Measurements from ENCODE around the gene KIAA1755.
"Not testable (repeated sequence)": the region's sequence is repeated elsewhere in the genome, so short reads cannot be mapped to it uniquely, and the experiment has no call there.

The KIAA1755 gene

GRCh38 chr20:38250609-38251008 lies 9.9 kb downstream of the KIAA1755 start:
- no peak for DNase-seq (ENCODE audit: low read depth)
- TF ChIP-seq, protein P1, sequence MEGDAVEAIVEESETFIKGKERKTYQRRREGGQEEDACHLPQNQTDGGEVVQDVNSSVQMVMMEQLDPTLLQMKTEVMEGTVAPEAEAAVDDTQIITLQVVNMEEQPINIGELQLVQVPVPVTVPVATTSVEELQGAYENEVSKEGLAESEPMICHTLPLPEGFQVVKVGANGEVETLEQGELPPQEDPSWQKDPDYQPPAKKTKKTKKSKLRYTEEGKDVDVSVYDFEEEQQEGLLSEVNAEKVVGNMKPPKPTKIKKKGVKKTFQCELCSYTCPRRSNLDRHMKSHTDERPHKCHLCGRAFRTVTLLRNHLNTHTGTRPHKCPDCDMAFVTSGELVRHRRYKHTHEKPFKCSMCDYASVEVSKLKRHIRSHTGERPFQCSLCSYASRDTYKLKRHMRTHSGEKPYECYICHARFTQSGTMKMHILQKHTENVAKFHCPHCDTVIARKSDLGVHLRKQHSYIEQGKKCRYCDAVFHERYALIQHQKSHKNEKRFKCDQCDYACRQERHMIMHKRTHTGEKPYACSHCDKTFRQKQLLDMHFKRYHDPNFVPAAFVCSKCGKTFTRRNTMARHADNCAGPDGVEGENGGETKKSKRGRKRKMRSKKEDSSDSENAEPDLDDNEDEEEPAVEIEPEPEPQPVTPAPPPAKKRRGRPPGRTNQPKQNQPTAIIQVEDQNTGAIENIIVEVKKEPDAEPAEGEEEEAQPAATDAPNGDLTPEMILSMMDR (IDR thresholded peaks at IDR 0.05; ENCODE audit: low read depth, low read length, missing control alignments) = no peak
- in situ Hi-C loops (cut with HindIII; ENCODE audit: low sequenced_read_pairs) = no loop called here
- no peak overlapping the region for H3K4me3 ChIP-seq (ENCODE audit: low read depth, low read length)

- in situ Hi-C loops (cut with HindIII; ENCODE audit: low sequenced_read_pairs) = no loop called here
- TF ChIP-seq, protein P1 (IDR thresholded peaks at IDR 0.05; ENCODE audit: low read depth, low read length, missing control alignments) = no peak
- DNase-seq (ENCODE audit: low read depth) = no peak
- no peak overlapping the region for H3K4me3 ChIP-seq (ENCODE audit: low read depth, low read length)
These were observed 10.8 kb downstream of the KIAA1755 start for GRCh38 chr20:38249536-38250310.

DNA sequence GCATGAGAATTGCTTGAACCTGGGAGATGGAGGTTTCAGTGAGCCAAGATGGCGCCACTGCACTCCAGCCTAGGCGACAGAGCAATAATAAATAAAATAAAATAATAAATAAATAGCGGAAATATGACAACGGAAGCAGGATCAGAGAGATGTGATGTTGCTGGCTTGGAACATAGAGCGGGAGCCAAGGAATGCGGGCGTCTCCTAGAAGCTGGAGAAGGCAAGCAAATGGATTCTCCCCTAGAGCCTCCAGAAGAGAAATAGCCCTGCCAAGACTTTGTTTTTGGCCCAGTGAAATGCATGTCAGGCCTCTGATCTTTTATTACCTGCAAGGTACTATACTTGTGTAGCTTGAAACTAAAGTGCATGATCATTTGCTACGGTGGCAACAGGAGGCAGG lies 12.4 kb downstream of the KIAA1755 start:
- TF ChIP-seq, protein P1 (IDR thresholded peaks at IDR 0.05; ENCODE audit: low read depth, low read length, missing control alignments) = no peak
- no peak overlapping the region for H3K4me3 ChIP-seq (ENCODE audit: low read depth, low read length)
- in situ Hi-C loops (cut with HindIII; ENCODE audit: low sequenced_read_pairs) = no loop called here
- DNase-seq (ENCODE audit: low read depth) = no peak

DNA sequence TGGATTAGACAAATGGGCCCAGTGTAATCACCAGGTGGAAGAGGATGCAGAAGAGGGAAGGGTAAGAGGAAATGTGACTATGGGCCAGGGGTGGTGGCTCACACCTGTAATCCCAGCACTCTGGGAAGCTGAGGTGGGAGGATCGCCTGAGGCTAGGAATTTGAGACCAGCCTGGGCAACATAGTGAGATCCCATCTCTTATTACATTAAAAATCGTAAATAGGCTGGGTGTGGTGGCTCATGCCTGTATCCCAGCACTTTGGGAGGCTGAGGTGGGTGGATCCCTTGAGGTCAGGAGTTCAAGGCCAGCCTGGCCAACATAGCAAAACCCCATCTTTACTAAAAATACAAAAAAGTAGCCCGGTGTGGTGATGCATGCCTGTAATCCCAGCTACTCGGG lies 12.8 kb downstream of the KIAA1755 start:
- H3K4me3 ChIP-seq (ENCODE audit: low read depth, low read length); DNase-seq (ENCODE audit: low read depth); in situ Hi-C loops (cut with HindIII; ENCODE audit: low sequenced_read_pairs): not testable (repeated sequence)

DNA sequence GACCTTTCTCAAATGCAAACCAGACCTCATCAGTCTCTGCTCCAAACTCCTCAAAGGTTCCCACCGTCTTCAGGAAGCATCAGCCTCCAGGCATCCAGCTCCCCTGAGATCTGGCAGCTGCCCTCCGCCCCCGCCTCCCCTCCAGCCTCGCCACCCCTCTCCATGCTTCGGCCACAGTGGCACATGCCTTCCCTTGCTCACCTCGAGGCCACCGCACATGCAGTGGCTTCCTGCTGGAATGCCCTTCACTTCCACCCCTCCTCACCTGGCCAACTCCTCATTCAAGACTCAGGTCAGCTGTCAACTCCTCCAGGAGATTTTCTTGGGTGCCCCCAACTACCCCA lies 13.4 kb downstream of the KIAA1755 start:
- no peak for DNase-seq (ENCODE audit: low read depth)
- in situ Hi-C loops (cut with HindIII; ENCODE audit: low sequenced_read_pairs) = no loop called here
- no peak overlapping the region for H3K4me3 ChIP-seq (ENCODE audit: low read depth, low read length)
- TF ChIP-seq, protein P1 (IDR thresholded peaks at IDR 0.05; ENCODE audit: low read depth, low read length, missing control alignments) = no peak

GRCh38 chr20:38246357-38247165 lies 14.0 kb downstream of the KIAA1755 start:
- DNase-seq (ENCODE audit: low read depth) = no peak
- no peak overlapping the region for H3K4me3 ChIP-seq (ENCODE audit: low read depth, low read length)
- TF ChIP-seq, protein P1 (IDR thresholded peaks at IDR 0.05; ENCODE audit: low read depth, low read length, missing control alignments) = no peak
- in situ Hi-C loops (cut with HindIII; ENCODE audit: low sequenced_read_pairs) = no loop called here

- H3K4me3 ChIP-seq (ENCODE audit: low read depth, low read length) = no peak overlapping the region
- in situ Hi-C loops (cut with HindIII; ENCODE audit: low sequenced_read_pairs) = no loop called here
- no peak for DNase-seq (ENCODE audit: low read depth)
- TF ChIP-seq, protein P1 (IDR thresholded peaks at IDR 0.05; ENCODE audit: low read depth, low read length, missing control alignments) = no peak
These were observed 14.8 kb downstream of the KIAA1755 start for GRCh38 chr20:38245753-38246152.

Measured in astrocyte of the cerebellum (primary cell).